Ishikawa (cell line): ENCODE data around the gene IGSF22.

Experiments
- CEBPB ChIP-seq: IDR thresholded peaks from 2 replicates; pipeline ENCODE4 v1.6.1; 2012
- TEAD4 ChIP-seq: IDR thresholded peaks from 2 replicates; pipeline ENCODE4 v1.6.1; 2012

- no peak for TF ChIP-seq CEBPB
- no peak for TF ChIP-seq TEAD4
These were observed 25.1 kb downstream of the IGSF22 start for GRCh38 chr11:18700872-18701271.
